GM13976 (cell line): ENCODE results near the gene RPA1.

Experiments used
- DNase-seq: peaks from one replicate; pipeline ENCODE4 v3.0.0; 2012; ENCODE audit warnings: low spot score
- in situ Hi-C: fragments of 300-500 bp; cut with MboI; formaldehyde crosslinking; loops from one replicate; pipeline ENCODE4 v1.12.0; 2022; ENCODE audit warnings: low sequenced_read_pairs, mixed read lengths, inconsistent platforms; ENCODE audit not compliant: unreplicated experiment
- TF ChIP-seq, protein P1 (sequence below): IDR thresholded peaks from 2 replicates; pipeline ENCODE4 v1.5.1; 2012; ENCODE audit warnings: borderline replicate concordance, mild to moderate bottlenecking; ENCODE audit not compliant: insufficient read depth; ENCODE audit errors: extremely low read depth, missing control alignments, control extremely low read depth

The RPA1 gene

DNA sequence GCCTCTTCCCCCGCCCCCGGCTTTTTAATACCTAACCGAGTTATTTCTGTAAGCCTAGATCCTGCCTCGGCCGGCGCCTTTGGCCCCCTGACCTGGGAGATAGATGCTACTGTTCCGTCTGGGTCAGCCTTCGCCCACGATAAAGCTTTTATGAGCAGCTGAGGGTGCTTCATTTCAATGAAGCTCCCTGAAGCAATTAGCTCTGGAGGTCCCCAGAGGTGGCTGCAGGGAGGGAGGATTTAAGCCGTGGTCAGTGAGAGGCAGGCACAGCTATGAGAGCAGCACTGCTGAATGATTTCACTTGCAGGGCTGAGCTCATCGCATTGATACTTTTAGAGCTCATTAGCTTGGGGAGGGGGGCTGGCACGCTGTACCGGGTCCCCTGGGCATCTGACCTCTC lies 89.4 kb downstream of the RPA1 start:
- DNase-seq, result no peak
- TF ChIP-seq, protein P1, sequence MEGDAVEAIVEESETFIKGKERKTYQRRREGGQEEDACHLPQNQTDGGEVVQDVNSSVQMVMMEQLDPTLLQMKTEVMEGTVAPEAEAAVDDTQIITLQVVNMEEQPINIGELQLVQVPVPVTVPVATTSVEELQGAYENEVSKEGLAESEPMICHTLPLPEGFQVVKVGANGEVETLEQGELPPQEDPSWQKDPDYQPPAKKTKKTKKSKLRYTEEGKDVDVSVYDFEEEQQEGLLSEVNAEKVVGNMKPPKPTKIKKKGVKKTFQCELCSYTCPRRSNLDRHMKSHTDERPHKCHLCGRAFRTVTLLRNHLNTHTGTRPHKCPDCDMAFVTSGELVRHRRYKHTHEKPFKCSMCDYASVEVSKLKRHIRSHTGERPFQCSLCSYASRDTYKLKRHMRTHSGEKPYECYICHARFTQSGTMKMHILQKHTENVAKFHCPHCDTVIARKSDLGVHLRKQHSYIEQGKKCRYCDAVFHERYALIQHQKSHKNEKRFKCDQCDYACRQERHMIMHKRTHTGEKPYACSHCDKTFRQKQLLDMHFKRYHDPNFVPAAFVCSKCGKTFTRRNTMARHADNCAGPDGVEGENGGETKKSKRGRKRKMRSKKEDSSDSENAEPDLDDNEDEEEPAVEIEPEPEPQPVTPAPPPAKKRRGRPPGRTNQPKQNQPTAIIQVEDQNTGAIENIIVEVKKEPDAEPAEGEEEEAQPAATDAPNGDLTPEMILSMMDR, result no peak
- in situ Hi-C loops, result no loop called here

- no peak for DNase-seq
- in situ Hi-C loops, result no loop called here
- TF ChIP-seq, protein P1, result no peak
These were observed 91.1 kb downstream of the RPA1 start for GRCh38 chr17:1920948-1921351.

DNA sequence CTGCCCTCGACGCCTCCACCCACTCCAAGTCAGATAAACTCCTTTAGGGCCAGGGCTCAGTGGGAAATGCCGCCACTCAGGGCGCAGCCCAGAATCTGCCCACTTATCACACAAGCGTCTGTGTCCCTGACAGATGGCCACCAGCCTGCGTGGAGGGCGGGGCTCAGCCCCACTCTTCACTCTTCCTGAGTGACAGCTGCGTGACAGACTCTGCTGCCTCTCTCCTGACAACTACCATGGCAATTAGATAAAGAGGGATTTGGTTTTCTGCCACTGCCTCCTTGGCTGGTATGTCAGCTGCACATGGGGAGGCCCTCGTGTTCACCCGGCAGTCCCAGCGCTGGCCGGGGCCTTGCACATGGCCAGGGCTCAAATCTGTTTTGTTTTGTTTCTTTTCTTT lies 99.2 kb downstream of the RPA1 start:
- DNase-seq, result no peak
- in situ Hi-C loops, result no loop called here
- TF ChIP-seq, protein P1, result no peak

DNA sequence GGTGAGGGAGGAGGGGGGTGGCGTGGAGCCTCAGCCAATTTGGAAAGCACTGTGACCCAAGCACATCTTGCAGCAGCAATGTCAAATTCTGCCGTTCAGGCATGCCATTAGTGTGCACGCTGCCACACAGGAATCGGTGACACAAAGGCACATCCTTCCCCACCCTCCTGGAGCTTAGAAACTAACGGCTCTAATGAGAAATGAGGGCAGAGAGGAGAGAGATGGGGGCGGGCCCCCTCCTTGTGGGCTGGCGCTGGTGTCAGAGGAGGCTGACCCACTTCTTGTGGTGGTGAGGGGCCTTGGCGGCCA lies 100.5 kb downstream of the RPA1 start:
- in situ Hi-C loops, result no loop called here
- no peak for DNase-seq
- TF ChIP-seq, protein P1, result no peak

DNA sequence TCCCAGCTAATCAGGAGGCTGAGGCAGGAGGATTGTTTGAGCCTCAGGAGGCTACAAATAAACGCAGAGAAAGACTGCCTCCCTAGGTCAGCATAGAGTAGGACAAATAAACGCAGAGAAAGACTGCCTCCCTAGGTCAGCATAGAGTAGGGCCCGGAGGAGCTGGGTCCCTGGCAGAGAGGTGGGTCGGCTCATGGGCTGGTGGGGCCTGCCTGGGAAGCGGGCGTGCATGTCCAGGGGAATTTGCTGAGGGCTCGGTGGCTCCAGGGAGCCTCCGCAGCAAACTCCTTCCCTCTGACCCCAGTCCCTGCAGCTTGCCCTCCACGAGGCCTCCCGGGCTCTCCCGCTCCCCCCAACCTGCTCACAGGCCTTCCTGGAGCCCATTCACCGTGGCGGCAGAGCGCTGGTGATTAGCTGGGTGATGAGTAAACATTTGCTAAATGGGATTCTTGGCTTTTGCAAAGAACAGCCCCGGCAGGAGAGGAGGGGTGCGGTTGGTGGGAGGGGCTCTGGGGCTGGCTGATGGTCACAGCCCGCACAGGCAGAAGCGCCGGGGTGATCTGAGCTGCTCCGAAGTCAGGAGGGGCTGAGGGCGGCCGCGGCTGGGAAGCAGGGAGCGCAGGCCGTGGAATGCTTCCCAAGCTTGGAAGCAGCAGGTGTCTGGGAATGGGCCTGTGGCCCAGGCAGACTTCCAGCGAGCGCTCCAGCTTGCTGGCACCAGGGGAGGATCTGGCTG lies 102.2 kb downstream of the RPA1 start:
- in situ Hi-C loops, result no loop called here
- no peak for DNase-seq
- TF ChIP-seq, protein P1, result no peak

DNA sequence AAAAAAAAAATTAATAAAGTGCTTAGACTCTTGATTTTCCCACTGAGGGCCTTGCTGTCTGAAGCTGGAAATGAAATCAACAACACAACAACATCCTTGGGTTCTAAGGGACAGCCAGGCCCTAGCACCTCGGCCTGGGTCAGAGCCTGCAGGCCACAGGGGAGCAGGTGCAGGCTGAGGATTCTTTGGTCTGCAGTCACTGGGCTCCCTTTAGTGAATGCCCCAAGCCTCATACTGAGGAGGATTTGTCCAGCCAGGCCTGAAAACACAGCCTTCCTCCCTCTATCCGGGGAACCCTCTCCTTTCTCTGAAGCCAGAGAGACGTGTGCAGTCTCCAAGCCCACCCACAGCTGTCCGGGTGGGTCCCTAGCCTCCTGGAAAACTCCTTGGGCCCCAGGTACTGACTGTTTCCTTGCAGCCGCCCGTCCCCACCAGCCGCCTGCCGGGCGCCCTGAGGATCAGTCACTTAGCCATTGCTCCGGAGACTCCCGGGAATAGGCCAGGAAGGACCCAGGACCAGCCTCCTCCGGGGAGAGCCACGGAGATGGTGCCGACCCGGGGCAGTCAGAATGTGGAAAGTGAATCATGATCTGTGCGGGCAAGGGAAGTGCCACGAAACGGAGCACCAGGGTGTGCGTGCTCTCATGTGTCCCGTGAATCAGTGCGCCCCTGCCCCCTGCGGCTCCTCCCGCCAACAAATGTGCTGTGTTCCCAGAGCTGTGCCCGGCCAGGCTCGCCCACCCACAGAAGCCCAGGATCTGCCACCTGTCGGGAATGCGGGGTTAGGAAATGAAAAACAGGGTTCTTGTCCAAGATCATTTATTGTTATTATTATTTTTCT lies 104.3 kb downstream of the RPA1 start:
- TF ChIP-seq, protein P1, result no peak
- no peak for DNase-seq
- in situ Hi-C loops, result no loop called here
